Measurements from ENCODE around the gene ISL1.

Gene ISL1

GRCh38 chr5:51386916-51387883 is 4.0 kb downstream of the ISL1 start:
- no peak overlapping the region; the same call in 1 of the 2 replicates for H3K4me3 ChIP-seq (ENCODE audit: low read depth, low read length)
- no peak for DNase-seq (ENCODE audit: low read depth, low spot score)

GRCh38 chr5:51387884-51388275 is 4.6 kb downstream of the ISL1 start:
- DNase-seq (ENCODE audit: low read depth, low spot score): no peak
- TF ChIP-seq CTCF (IDR thresholded peaks at IDR 0.05; ENCODE audit: insufficient read depth, low read length, missing control alignments): no peak
- CTCF ChIA-PET: no interaction called here
- POLR2A ChIA-PET: no interaction called here
- no peak overlapping the region for H3K4me3 ChIP-seq (ENCODE audit: low read depth, low read length)

More at GRCh38 chr5:51386916-51387883, 4.0 kb downstream of the ISL1 start:
- TF ChIP-seq CTCF (IDR thresholded peaks at IDR 0.05; ENCODE audit: insufficient read depth, low read length, missing control alignments): no peak
- ChIA-PET POLR2A (no interaction called here), CTCF (no interaction called here)

GRCh38 chr5:51388488-51389287 is 5.4 kb downstream of the ISL1 start:
- H3K4me3 ChIP-seq (ENCODE audit: low read depth, low read length): no peak overlapping the region
- no peak for TF ChIP-seq CTCF (IDR thresholded peaks at IDR 0.05; ENCODE audit: insufficient read depth, low read length, missing control alignments)
- DNase-seq (ENCODE audit: low read depth, low spot score): no peak
- POLR2A ChIA-PET: no interaction called here
- CTCF ChIA-PET: no interaction called here

GRCh38 chr5:51389288-51389576 is 6.0 kb downstream of the ISL1 start:
- no peak overlapping the region for H3K4me3 ChIP-seq (ENCODE audit: low read depth, low read length)
- TF ChIP-seq CTCF (IDR thresholded peaks at IDR 0.05; ENCODE audit: insufficient read depth, low read length, missing control alignments): no peak
- DNase-seq (ENCODE audit: low read depth, low spot score): no peak
- POLR2A ChIA-PET: no interaction called here
- CTCF ChIA-PET: no interaction called here

- no peak overlapping the region for H3K4me3 ChIP-seq (ENCODE audit: low read depth, low read length)
- TF ChIP-seq CTCF (IDR thresholded peaks at IDR 0.05; ENCODE audit: insufficient read depth, low read length, missing control alignments): no peak
- POLR2A ChIA-PET: interaction anchor here (0.7 kb wide), 1 partner anchor 824 kb away, joined by 3 read pairs; no protein-coding TSS in a partner anchor
- no peak for DNase-seq (ENCODE audit: low read depth, low spot score)
- CTCF ChIA-PET: no interaction called here
Measured at GRCh38 chr5:51389577-51390463, 6.6 kb downstream of the ISL1 start.
